GM12865 (cell line): ENCODE results near the gene SHOC1.

Experiments used
- DNase-seq: peaks from one replicate; pipeline ENCODE4 v3.0.0; 2010; ENCODE audit warnings: low read depth
- H3K4me3 ChIP-seq: 2 replicates; pipeline ENCODE4 v1.5.1; 2011; ENCODE audit warnings: mild to moderate bottlenecking, low read depth, low read length, control low read depth
- CTCF ChIP-seq: IDR thresholded peaks from 2 replicates; pipeline ENCODE4 v1.5.1; 2011; ENCODE audit warnings: low read length, control low read depth, low read depth, inconsistent platforms; ENCODE audit not compliant: insufficient read depth; ENCODE audit errors: missing control alignments

Gene SHOC1

GRCh38 chr9:111794835-111795556 is at the start of gene SHOC1:
Gene SHOC1 (minus strand): TSS chr9:111794937. CDS start chr9:111791418, 3,519 bp downstream.
- DNase-seq: no peak
- TF ChIP-seq CTCF: no peak

GRCh38 chr9:111843971-111844370 is 49.2 kb upstream of the SHOC1 start:
- DNase-seq: no peak
- no peak overlapping the region for H3K4me3 ChIP-seq
- TF ChIP-seq CTCF: no peak

More at GRCh38 chr9:111794835-111795556, at the start of gene SHOC1:
- no peak within 1 kb of the TSS for H3K4me3 ChIP-seq

GRCh38 chr9:111842313-111842712 is 47.6 kb upstream of the SHOC1 start:
- TF ChIP-seq CTCF: no peak
- no peak overlapping the region for H3K4me3 ChIP-seq
- DNase-seq: peak; percentile 31

- no peak for DNase-seq
- TF ChIP-seq CTCF: no peak
- H3K4me3 ChIP-seq: no peak overlapping the region
Observed at GRCh38 chr9:111840442-111840841, 45.7 kb upstream of the SHOC1 start.

- H3K4me3 ChIP-seq: no peak overlapping the region
- TF ChIP-seq CTCF: no peak
- no peak for DNase-seq
Observed at GRCh38 chr9:111839987-111840386, 45.2 kb upstream of the SHOC1 start.

- no peak for TF ChIP-seq CTCF
- H3K4me3 ChIP-seq: no peak overlapping the region
- DNase-seq: peak; percentile 77
Observed at GRCh38 chr9:111839387-111839786, 44.6 kb upstream of the SHOC1 start.

GRCh38 chr9:111838439-111838838 is 43.7 kb upstream of the SHOC1 start:
- DNase-seq: no peak

More at GRCh38 chr9:111838439-111838838, 43.7 kb upstream of the SHOC1 start:
- H3K4me3 ChIP-seq: no peak overlapping the region
- no peak for TF ChIP-seq CTCF
